ENCODE data around the gene MAMSTR.

DNA sequence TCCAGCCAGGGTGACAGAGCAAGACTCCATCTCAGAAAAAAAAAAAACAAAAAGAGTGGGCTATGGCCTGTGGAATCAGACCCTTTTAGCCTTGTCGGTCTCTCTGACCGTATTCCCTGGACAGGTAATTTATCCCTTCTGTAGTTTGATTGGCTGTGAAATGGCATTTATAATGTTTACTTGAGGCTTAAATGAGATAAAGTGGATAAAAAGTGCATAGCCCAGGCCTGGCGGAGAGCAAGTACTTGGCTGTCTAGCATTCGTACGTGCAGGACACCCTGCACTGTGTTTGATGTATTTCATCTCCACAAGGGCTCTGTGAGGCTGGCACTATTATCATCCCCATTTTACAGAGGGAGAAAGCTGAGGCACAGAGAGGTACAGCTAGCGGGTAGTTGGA, 53.7 kb downstream of the MAMSTR start:
- TF ChIP-seq, protein P1, sequence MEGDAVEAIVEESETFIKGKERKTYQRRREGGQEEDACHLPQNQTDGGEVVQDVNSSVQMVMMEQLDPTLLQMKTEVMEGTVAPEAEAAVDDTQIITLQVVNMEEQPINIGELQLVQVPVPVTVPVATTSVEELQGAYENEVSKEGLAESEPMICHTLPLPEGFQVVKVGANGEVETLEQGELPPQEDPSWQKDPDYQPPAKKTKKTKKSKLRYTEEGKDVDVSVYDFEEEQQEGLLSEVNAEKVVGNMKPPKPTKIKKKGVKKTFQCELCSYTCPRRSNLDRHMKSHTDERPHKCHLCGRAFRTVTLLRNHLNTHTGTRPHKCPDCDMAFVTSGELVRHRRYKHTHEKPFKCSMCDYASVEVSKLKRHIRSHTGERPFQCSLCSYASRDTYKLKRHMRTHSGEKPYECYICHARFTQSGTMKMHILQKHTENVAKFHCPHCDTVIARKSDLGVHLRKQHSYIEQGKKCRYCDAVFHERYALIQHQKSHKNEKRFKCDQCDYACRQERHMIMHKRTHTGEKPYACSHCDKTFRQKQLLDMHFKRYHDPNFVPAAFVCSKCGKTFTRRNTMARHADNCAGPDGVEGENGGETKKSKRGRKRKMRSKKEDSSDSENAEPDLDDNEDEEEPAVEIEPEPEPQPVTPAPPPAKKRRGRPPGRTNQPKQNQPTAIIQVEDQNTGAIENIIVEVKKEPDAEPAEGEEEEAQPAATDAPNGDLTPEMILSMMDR (IDR thresholded peaks at IDR 0.05; ENCODE audit: low read depth, low read length, poor library complexity, severe bottlenecking) = no peak
- TF ChIP-seq EZH2phosphoT487 (IDR thresholded peaks at IDR 0.05; ENCODE audit: borderline replicate concordance, low read length) = no peak

Measured in DOHH2 (cell line).